HUES64 (cell line): ENCODE results near the gene DRC7.
A peak's percentile ranks its signal among the peaks of the same experiment; 100 is the strongest.

Source experiments
- H3K27ac ChIP-seq: 2 replicates; pipeline ENCODE4 v1.7.0; 2013; ENCODE audit warnings: low read depth, low read length, inconsistent platforms
- H3K27me3 ChIP-seq: 2 replicates; pipeline ENCODE4 v1.6.1; 2013; ENCODE audit warnings: mild to moderate bottlenecking, low read length; ENCODE audit not compliant: insufficient read depth
- H3K36me3 ChIP-seq: 2 replicates; pipeline ENCODE4 v1.6.1; 2013; ENCODE audit warnings: mild to moderate bottlenecking, low read length; ENCODE audit not compliant: insufficient read depth
- H3K4me1 ChIP-seq: 2 replicates; pipeline ENCODE4 v1.6.1; 2013; ENCODE audit warnings: mild to moderate bottlenecking, low read length, moderate library complexity; ENCODE audit not compliant: insufficient read depth
- H3K4me3 ChIP-seq: 2 replicates; pipeline ENCODE4 v1.5.1; 2013; ENCODE audit warnings: mild to moderate bottlenecking, low read length, moderate library complexity
- H3K9ac ChIP-seq: 2 replicates; pipeline ENCODE4 v1.6.1; 2013; ENCODE audit warnings: mild to moderate bottlenecking, low read depth, low read length
- H3K9me3 ChIP-seq: 2 replicates; pipeline ENCODE4 v1.6.1; 2013; ENCODE audit warnings: low read depth, low read length; ENCODE audit not compliant: insufficient read depth
- WGBS: fragments of 150-250, 120-280 bp; methylation state at CpG from one replicate; pipeline ENCODE4 v1.1.7; 2013; ENCODE audit warnings: missing lambda C conversion rate; 5-methylcytosine and 5-hydroxymethylcytosine counted together

DRC7 gene

GRCh38 chr16:57734308-57734924 is 39.8 kb downstream of the DRC7 start:
- H3K4me3 ChIP-seq, result peak overlapping the region; percentile 86
- H3K27ac ChIP-seq, result peak overlapping the region; percentile 93
- peaks cover 9% of the 10 kb centered on the region; the same call in 1 of the 2 replicates for H3K36me3 ChIP-seq
- H3K27me3 ChIP-seq, result no peaks in the 10 kb centered on the region
- peak overlapping the region; percentile 94 for H3K9ac ChIP-seq
- H3K4me1 ChIP-seq, result peaks cover 5% of the 10 kb centered on the region; the same call in 1 of the 2 replicates
- 68% methylated on average over 20 of the region's 20 CpGs for WGBS
- H3K9me3 ChIP-seq, result no peaks in the 10 kb centered on the region

GRCh38 chr16:57734925-57735754 is 40.5 kb downstream of the DRC7 start:
- H3K4me3 ChIP-seq, result peak overlapping the region; percentile 86
- H3K9ac ChIP-seq, result peak overlapping the region; percentile 94
- H3K9me3 ChIP-seq, result no peaks in the 10 kb centered on the region
- H3K4me1 ChIP-seq, result peaks cover 5% of the 10 kb centered on the region; the same call in 1 of the 2 replicates
- peak overlapping the region; percentile 93 for H3K27ac ChIP-seq
- WGBS, result 2% methylated on average over 45 of the region's 45 CpGs
- H3K27me3 ChIP-seq, result no peaks in the 10 kb centered on the region
- H3K36me3 ChIP-seq, result peaks cover 9% of the 10 kb centered on the region; the same call in 1 of the 2 replicates

GRCh38 chr16:57735755-57736418 is 41.3 kb downstream of the DRC7 start, which contains the start of gene KATNB1:
Gene KATNB1 (plus strand): TSS chr16:57735770. CDS start chr16:57737244, 1,474 bp downstream.
- peak within 1 kb of the TSS; percentile 93 for H3K27ac ChIP-seq
- H3K36me3 ChIP-seq, result peaks cover 10% of the 10 kb centered on the region; the same call in 1 of the 2 replicates
- no peaks in the 10 kb centered on the region for H3K27me3 ChIP-seq
- peak within 1 kb of the TSS; percentile 86 for H3K4me3 ChIP-seq
- peaks cover 5% of the 10 kb centered on the region; the same call in 1 of the 2 replicates for H3K4me1 ChIP-seq
- H3K9me3 ChIP-seq, result no peaks in the 10 kb centered on the region
- 2% methylated on average over 35 of the region's 35 CpGs for WGBS
- peak within 1 kb of the TSS; percentile 94 for H3K9ac ChIP-seq

- Histone ChIP-seq H3K4me1 (peaks cover 5% of the 10 kb centered on the region; the same call in 1 of the 2 replicates), H3K27me3 (no peaks in the 10 kb centered on the region), H3K9me3 (no peaks in the 10 kb centered on the region), H3K27ac (no peak overlapping the region), H3K9ac (peak overlapping the region; percentile 65), H3K36me3 (peaks cover 17% of the 10 kb centered on the region; the same call in 1 of the 2 replicates), H3K4me3 (peak overlapping the region; percentile 86)
- 34% methylated on average over 22 of the region's 23 CpGs for WGBS
Measured at GRCh38 chr16:57736419-57737351, 42.1 kb downstream of the DRC7 start.

GRCh38 chr16:57738844-57739243 is 44.2 kb downstream of the DRC7 start:
- Histone ChIP-seq H3K36me3 (peaks cover 24% of the 10 kb centered on the region; the same call in 1 of the 2 replicates), H3K9me3 (no peaks in the 10 kb centered on the region), H3K4me3 (no peak overlapping the region), H3K4me1 (peaks cover 5% of the 10 kb centered on the region; the same call in 1 of the 2 replicates), H3K27me3 (no peaks in the 10 kb centered on the region), H3K9ac (no peak overlapping the region), H3K27ac (no peak overlapping the region)
- 94% methylated on average over 7 of the region's 7 CpGs for WGBS

GRCh38 chr16:57739756-57740422 is 45.3 kb downstream of the DRC7 start:
- Histone ChIP-seq H3K9me3 (no peaks in the 10 kb centered on the region), H3K36me3 (peaks cover 24% of the 10 kb centered on the region; the same call in 1 of the 2 replicates), H3K27ac (no peak overlapping the region), H3K4me1 (peaks cover 5% of the 10 kb centered on the region; the same call in 1 of the 2 replicates), H3K27me3 (no peaks in the 10 kb centered on the region), H3K9ac (no peak overlapping the region), H3K4me3 (no peak overlapping the region)
- 94% methylated on average over 18 of the region's 18 CpGs for WGBS

- Histone ChIP-seq H3K27ac (no peak overlapping the region), H3K9ac (no peak overlapping the region), H3K36me3 (peaks cover 24% of the 10 kb centered on the region; the same call in 1 of the 2 replicates), H3K4me1 (peaks cover 5% of the 10 kb centered on the region; the same call in 1 of the 2 replicates), H3K27me3 (no peaks in the 10 kb centered on the region), H3K9me3 (no peaks in the 10 kb centered on the region), H3K4me3 (no peak overlapping the region)
- WGBS, result 92% methylated on average over 24 of the region's 24 CpGs
Measured at GRCh38 chr16:57740423-57741071, 45.9 kb downstream of the DRC7 start.

- Histone ChIP-seq H3K9ac (no peak overlapping the region), H3K27me3 (no peaks in the 10 kb centered on the region), H3K4me3 (no peak overlapping the region), H3K27ac (no peak overlapping the region), H3K4me1 (peaks cover 3% of the 10 kb centered on the region; the same call in 1 of the 2 replicates), H3K36me3 (peaks cover 24% of the 10 kb centered on the region; the same call in 1 of the 2 replicates), H3K9me3 (no peaks in the 10 kb centered on the region)
- 94% methylated on average over 16 of the region's 16 CpGs for WGBS
Measured at GRCh38 chr16:57741660-57742191, 47.1 kb downstream of the DRC7 start.

GRCh38 chr16:57742543-57742942 is 47.9 kb downstream of the DRC7 start:
- H3K27me3 ChIP-seq, result no peaks in the 10 kb centered on the region
- H3K27ac ChIP-seq, result no peak overlapping the region
- 79% methylated on average over 4 of the region's 4 CpGs for WGBS
- no peaks in the 10 kb centered on the region for H3K4me1 ChIP-seq
- H3K4me3 ChIP-seq, result no peak overlapping the region
- H3K9me3 ChIP-seq, result no peaks in the 10 kb centered on the region
- no peak overlapping the region for H3K9ac ChIP-seq
- H3K36me3 ChIP-seq, result peaks cover 19% of the 10 kb centered on the region; the same call in 1 of the 2 replicates
